Endometrium (tissue), 2 donors: ENCODE results near the gene DAD1.
"Not testable (repeated sequence)": the region's sequence is repeated elsewhere in the genome, so short reads cannot be mapped to it uniquely, and the experiment has no call there.

ENCODE experiments used
- FAIRE-seq: peaks from 2 replicates; lab custom pipeline; 2012; peaks lifted over from hg19 to GRCh38; lab: Jason Lieb, UNC
- donor health status: control.
- donor health status: control.

DAD1 gene

DNA sequence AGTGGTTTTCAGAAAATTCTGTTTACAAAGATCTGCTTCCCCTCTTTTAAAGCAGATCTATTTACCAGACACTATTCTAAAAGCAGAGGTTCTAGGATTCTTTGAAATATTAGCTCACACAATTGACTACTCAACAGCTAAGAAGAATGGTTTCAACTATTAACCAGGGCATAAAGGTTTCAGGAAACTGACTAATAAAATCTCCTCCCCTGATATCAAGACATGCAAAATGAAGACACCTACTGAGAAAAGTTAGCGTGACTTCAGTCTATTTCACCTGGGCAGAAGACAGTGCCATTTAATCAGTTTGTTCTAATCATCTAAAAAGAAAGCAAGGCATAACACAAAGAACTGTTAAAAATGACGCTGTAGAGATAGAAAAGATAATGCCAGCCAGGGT is 22.2 kb downstream of the DAD1 start:
- no peak for FAIRE-seq

DNA sequence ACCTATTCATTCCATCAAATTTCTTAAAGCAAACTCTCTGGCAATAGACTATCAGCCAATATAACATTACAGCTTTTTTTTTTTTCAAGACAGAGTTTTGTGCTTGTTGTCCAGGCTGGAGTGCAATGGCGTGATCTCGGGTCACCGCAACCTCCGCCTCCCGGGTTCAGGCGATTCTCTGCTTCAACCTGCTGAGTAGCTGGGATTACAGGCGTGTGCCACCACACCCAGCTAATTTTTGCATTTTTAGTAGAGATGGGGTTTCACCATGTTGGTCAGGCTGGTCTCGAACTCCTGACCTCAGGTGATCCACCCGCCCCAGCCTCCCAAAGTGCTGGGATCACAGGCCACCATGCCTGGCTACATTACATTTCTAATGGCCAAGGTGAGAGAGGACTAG is 22.8 kb downstream of the DAD1 start:
- FAIRE-seq = not testable (repeated sequence)

DNA sequence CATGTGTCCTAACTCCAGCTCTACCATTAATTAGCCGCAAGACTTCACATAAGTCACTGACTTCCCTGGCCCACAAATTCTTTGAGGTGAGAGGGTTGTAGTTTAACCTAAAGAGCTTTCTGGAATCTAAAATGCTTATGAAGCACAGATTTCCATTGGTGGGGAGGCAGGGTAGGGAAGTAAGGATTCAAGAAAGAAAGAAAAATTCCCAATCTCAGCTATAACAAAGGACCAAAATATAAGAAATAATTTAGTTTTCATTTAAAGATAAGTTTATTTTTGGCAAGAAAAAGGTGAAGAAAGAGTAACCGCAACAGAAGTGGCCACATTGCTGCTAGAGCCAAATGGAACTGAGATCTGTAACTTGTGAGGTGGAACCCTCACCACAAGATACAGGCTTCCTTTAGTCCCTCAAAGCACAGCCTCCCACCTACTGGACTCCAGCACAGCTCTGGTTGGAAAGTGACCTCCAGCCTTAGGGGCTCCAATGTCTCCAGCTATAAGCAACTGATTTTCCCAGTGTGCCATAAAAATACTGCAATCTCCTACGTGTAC is 23.6 kb downstream of the DAD1 start:
- no peak for FAIRE-seq

DNA sequence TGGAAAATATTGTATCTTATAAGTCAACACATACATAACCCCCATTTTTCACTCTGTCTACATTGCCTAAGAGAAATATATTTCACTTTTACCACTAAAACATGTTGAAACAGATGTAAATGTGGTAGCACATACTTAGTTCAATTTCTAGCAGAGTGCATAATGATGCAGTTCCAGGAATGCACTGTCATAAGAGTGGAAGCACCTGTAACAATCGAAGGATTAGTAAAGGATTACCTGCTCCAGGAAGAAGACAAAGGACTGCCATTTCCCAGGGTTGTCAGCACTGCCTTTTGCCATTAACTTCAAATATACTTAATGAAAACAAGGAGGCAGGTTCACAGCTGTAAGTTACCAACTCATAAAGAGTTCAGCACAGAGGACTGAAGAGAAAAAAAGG is 24.6 kb downstream of the DAD1 start:
- FAIRE-seq = no peak

DNA sequence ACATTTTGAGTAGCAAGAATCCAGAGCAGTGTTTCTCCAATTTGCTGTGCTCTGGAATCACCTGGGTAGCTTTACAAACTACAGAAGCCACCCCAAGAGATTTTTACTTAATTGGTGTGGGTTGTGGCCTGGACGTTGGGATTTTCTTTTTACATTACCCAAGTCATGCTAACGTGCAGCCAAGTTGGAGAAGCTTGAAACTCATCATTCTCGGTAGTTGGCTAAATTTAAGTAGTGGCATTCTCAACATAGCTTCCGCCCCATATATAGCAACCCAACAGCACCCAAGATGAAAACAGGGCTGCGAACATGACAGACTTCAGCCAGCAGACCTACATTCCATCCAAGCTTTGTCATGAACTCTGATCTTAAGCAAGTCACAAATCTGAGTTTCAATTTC is 25.0 kb downstream of the DAD1 start:
- no peak for FAIRE-seq

DNA sequence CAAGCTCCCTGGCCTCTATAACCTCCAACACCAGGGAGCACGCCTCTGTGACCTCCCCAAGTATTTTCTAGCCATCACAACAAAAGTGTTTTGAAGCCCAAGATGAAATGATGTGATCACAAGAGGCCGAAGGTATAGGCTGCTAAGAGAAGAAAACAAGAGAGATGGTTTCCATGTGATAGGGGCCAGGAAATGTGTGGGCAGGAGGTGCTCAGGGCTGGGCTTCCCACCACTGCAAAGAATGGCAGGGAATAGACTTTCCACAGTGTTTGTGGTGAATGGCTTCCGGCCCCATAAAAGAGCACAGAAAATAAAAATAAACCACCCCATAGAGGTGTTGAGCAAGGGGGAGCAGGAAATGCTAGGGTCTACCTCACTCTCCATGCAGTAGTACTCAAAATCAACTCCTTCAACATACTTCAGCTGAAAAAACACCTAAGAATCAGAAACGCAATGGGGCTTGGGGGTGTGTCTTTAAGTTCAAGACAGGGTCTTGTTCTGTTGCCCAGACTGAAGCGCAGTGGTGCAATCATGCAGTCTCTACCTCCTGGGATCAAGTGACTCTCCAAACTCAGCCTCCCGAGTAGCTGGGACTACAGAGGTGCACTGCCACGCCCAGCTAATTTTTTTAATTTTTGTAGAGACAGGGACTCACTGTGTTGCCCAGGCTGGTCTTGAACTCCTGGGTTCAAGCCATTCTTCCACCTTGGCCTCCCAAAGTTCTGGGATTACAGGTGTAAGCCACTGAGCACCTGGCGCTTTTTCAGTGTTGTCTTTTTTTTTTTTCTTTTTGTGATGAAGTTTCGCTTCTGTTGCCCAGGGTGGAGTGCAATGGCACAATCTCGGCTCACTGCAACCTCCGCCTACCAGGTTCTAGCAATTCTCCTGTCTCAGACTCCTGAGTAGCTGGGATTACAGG is 27.1 kb downstream of the DAD1 start:
- no peak for FAIRE-seq

DNA sequence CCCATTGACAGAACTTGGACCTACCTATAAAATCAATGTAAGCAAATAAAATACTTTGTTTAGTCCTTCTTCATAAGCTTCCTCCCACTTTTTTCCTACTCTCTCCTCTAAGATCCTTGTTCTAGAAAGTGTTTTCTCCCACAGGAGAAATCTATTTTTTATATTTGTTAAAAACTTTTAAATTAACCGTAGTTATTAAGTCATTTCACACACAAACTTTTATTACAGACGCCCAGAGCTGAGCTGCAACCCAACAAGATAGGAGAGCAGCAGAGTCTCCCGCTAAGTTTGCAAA is 27.7 kb downstream of the DAD1 start:
- FAIRE-seq = no peak

DNA sequence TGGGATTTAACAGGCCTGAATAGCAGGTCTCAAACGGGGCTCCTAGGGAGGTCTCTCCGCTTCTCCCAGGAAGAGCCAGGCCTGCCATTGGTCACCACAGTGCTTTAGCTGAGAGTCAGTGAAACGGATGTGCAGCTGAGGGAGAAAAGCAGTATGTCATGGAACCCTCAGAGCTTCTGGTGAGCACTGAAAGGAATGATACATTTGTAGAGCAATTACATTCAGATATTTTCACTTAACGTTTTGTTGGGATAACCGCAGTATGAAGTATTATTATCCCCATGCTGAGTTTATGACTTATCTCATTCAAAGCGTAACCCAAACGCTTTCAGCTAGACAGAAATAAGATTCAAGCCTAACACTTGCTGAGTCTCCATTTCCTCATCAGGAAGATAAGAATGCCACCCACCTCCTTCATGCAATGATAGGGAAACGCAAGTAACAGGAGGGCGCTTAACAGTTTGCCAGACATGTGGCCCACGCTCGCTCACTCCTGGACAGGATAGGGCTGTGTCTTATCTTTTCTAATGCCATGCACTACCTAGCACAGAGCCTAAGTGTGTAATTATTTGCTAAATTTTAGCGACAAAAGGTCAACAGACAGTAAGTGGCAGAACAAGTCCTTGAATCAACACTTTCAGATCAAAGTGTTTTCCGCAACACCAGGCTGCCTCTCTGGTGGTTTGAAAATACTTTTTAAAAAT is 28.2 kb downstream of the DAD1 start:
- FAIRE-seq = no peak

DNA sequence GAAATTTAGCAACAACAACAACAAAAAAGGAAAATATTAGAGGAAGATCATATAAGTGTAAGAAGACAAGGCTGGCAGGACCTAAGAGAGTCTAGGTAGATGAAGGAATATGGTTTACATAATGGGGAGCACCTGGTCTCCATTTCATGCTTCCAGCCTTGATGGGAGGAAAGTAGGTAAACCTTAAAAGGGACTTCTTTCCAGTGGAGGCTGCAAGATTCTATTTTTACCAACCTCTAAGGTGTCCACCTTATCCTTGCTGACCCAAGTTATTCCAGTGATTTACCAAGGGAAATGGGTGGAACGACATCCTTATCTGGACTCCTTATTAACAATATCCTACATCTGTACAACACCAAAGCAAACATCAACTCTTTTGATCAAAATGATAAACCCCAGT is 30.0 kb downstream of the DAD1 start:
- no peak for FAIRE-seq

DNA sequence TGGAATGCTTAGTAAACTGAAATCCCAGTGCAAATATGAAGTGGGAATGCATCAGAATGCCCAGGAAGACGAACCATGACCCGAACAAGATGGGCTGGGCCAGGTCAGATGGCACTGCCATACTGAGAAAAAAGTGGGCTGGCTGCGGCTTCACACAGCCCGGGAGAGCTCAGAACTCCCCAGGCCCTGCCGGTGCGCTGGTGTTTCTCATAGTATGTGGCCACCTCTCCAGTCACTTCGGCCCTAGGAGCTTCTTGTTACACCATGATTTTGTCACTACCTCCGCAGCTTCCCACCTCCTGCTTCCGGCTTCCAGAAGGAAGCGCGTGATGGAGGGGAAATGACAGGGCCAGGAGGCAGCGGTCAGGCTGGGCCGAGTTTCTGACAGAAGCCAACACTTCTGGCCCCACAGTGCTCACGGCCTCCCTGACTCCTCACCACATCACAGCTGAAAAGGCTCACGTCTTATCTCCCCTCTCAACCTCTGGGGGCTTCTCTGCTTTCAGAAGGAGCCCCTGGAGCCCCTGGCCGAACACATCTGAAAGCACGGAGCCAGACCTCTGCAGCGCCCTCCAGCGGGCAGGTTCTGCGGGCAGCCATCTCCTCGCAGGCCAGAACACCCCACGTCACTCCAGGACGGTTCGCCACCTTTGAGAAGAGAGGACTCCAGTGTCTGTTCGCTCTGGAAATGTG is 30.7 kb downstream of the DAD1 start:
- FAIRE-seq = no peak

DNA sequence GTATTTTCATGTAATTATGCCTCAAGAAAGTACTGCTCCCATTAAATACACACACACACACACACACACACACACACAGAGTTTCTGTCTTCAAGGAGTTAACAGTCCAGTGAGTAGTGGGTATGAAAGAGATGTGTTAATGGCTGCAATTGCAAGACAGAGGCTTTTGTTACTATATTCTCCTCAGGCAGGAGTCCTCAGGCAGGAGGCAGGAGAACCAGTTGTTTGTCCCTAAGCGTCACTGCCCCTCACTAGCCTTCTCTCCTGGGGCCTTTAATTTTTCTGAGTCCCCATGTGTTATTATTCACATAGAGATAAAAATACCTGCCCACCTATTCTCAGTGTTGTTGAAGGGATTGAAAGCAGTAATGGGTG is 31.2 kb downstream of the DAD1 start:
- no peak for FAIRE-seq

DNA sequence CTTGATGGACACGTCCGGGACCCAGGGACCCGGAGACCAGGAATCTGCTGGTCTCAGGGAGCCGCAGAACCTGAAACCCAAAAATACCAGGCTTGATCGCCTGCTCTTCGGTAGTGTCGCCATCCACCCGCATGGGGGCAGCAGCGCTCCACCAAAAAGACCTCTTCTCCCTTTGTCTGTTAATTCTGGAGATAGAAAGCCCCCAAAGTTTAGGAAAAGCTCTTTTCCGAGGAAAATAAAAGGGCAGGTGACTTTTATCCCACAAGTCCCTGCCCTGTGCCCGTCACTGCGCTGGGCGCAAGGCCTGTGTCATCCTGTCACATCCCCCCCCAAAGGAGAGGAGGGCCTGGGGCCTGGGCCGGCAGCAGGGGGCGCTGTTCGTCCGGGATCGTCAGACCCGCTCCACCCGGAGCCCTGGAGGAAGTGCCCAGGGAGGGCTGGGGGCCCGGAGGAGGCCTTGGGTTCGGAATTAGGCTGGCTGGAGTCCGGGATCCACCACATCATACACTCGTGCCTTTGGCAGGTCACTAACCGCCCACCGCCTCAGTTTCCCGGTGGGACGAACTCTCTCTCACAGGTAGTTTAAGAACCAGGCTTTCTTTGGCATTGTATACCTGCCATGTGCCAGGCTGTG is 31.9 kb downstream of the DAD1 start:
- FAIRE-seq = no peak

DNA sequence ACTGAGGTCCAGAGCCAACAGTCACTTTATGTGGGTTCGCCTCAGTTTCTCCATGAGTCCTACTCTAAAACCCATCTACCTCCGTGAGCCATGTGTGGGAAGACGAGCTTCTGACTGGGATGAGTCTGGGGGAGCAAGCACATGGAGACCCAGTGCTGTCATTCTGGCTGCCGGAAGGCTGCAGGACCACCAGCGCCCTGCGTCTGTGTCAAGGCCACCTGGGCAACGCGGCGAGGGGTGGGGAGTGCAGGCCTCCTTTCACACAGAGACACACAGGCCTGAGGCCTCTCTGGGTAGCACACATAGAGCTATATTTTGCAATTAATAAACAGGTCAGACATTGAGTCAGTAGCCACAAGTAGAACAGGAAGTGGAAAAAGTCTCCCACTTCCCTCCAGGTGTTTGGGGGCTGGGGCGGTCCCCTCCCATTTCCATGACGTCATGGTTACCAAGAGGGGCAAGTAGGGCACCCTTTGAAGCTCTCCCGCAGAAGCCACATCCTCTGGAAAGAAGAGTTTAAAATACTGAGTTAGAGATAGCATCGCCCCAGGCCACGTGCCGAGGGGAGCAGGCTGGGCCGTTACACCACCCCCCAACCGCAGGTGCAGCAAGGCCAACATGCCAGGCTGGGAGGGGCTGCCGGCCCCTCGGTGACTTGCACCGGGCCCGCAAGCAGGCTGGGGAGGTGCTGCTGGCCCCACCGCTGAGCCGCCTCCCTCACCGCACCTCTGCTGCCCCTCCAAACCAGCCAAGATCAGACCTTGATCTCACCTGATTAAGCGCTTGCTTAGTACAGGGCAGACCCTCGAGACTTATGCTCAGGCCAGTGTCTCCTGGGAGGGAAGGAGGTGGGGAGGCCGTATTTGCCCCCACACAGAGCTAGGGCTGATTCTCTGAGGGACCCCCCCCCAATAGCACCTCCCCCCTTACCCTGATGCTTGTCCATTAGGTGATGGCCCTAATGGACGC is 32.7 kb downstream of the DAD1 start:
- no peak for FAIRE-seq

DNA sequence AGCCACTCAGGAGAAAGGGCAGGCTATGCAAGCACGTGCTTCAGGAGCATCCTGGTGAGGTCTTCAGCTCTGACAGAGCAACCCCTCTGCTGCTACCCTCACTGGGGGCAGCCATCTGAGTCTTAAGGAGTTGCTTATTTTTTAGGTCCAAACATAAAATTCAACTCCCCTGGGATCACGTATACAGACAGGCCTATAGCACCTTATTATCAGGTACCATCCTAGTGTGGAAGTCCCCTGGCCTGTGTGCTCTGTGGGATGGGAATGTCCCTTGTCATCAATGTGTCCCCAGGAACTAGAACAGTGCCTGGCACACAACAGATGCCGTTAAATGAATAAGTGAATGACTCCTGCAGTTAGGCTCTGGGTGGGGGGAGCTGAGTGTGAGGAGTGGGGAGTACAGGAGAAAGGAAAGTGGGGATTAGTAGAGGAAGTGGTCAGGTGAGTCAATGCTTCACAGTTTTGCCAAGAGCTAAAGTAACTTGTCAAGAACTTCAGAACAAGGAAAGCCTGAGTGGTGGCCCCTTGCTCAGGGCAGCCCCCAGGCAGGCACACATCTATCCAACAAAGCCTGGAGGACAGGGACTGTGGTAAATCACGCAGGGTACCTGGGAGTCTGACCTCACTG is 33.5 kb downstream of the DAD1 start:
- no peak for FAIRE-seq

DNA sequence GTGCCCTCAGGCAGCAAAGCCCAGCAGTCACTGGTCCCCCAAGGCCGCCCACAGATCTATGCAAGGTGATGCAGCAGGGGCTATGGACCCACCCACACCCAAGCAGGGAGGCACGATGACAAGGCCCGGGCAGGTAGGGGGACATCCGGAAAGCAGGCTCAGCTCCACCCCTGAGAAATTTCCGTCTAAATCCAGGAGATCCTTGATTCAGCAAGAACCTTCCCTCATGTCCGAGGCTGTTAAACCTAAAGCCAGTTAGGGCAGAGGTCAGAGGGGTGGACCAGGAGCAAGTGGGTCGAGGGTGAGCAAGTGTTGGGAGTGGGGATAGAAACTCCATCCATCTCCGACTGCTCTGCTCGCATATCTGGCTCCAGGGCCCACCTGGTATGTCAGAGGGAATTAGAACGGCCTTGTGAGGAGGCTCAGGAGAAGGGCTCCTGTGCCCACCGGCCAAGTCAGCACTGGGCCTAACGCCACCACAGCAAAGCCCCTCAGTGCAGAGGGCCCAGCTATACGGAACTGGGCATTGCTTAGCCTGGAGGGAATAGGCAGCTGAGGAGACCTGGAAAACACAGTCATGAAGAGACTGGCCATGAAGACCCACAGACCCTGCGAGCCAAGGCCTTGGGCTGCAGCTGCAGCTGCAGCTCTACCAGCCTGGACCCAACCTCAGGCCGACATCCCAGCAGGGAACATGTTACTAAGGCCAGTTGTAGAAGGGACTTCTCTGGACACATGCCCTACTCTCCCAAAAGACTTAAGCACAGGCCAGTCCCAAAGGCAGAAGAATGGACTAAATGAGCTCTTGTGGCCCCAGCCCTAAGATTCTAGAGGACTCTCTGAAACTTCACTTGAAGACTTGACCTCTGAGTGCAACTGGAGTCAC is 34.3 kb downstream of the DAD1 start:
- FAIRE-seq = no peak

DNA sequence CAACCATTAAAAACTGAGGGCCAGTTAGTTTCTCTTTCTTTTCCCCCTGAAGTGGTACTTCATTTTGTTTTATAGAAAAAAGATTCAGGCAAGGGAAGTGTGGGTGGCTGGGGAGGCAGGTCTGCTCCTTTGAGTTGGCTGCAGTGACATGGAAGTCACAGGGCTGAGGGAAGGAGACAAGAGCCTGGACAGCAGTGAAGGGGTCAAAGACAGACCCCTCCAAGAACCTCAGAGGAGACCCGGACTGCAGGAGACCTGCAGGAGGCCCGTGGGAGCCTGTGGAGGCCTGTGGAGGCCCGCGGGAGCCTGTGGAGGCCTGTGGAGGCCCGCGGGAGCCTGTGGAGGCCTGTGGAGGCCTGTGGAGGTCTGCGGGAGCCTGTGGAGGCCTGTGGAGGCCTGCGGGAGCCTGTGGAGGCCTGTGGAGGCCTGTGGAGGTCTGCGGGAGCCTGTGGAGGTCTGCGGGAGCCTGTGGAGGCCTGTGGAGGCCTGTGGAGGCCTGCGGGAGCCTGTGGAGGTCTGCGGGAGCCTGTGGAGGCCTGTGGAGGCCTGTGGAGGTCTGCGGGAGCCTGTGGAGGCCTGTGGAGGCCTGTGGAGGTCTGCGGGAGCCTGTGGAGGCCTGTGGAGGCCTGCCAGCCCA is 35.0 kb downstream of the DAD1 start:
- not testable (repeated sequence) for FAIRE-seq

DNA sequence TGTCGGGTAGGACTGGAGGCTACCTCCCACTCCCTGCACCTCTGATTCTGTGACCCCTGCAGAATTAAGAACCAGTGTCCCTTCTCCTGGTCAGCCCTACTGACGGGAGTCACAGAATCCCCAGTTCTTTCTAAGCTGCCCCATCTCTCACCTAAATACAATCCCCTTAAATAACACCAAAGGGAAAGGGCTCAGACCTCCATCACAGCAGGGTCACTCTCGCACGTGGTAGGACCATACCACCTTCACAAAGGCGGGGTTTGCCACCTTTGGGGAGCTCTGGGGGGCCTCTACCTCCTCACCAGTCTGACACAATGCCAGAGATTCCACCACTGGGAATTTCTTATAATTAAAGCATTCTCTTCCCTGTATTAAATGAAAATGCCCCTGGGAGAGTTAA is 35.6 kb downstream of the DAD1 start:
- FAIRE-seq = no peak

DNA sequence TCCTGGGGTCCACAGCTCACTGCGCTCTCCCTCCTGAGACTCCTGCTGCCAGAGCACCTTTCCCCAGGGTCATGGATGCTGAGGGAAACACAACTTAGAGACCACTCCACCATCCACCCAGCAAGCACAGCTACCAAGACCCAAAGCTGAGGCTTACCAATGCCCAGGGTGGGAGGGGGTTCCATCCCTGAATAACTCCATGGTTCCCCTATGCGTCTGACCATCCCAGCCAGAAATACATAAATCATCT is 36.3 kb downstream of the DAD1 start:
- FAIRE-seq = no peak

DNA sequence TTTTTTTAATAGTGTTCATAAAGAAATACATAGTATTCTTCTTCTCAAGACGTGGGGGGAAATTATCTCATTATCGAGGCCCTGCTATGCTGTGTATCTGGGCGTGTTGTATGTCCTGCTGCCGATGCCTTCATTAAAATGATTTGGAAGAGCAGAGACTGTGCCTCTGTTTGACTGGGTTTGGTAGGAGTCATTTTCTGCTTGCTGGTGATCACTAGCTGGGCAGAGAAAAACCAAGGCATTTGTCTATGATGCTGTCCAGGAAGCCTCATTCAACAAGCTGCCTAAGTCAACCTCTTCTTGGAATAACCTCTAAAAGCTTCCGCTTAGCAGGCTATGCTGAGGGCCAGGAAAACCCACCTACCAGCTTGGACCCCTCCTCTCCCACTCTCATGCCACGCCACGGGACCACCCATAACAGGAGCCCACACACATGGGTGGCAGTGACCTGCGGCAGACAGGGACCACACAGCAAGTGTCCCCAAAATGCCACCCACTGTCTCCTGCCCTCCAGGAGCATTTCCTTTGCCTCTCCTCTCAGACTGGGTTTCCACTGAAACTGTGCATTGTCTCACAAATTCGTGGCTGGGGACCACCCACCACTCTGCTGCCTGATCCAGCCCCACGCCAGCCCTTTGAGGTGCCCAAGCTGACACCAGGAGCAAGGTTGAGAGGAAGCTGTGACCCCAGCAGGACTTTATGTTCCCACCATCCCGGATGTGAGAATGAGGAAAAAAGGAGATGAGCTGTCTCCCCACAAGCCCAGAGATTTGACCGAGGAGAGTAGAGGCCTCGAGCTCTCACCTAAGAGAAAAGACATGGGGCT is 36.8 kb downstream of the DAD1 start:
- no peak for FAIRE-seq
